Inflammatory macrophage (primary cell): ENCODE data around the gene TTLL12.
A peak's percentile ranks its signal among the peaks of the same experiment; 100 is the strongest.

Experiments used
- DNase-seq, 2 donors: peaks; one replicate each; pipeline ENCODE4 v3.0.0-alpha.2; 2020 to 2022
- total RNA-seq, 18 experiments: gene quantifications; one replicate each; lab custom pipeline; 2026; ENCODE audit warnings: mixed read lengths in 6 of 18, inconsistent platforms in 2 of 18; lab: John Stamatoyannopoulos, UW

The TTLL12 gene
- 19.5 to 78.4 (median 54.3) reads per million in 18 experiments for total RNA-seq

- peak; percentile 39 to 67 for DNase-seq
Measured at GRCh38 chr22:43186272-43187170, at the start of gene TTLL12. Gene TTLL12, minus strand, starts transcription at chr22:43187134. Its CDS starts 65 bp downstream, at chr22:43187069.

DNA sequence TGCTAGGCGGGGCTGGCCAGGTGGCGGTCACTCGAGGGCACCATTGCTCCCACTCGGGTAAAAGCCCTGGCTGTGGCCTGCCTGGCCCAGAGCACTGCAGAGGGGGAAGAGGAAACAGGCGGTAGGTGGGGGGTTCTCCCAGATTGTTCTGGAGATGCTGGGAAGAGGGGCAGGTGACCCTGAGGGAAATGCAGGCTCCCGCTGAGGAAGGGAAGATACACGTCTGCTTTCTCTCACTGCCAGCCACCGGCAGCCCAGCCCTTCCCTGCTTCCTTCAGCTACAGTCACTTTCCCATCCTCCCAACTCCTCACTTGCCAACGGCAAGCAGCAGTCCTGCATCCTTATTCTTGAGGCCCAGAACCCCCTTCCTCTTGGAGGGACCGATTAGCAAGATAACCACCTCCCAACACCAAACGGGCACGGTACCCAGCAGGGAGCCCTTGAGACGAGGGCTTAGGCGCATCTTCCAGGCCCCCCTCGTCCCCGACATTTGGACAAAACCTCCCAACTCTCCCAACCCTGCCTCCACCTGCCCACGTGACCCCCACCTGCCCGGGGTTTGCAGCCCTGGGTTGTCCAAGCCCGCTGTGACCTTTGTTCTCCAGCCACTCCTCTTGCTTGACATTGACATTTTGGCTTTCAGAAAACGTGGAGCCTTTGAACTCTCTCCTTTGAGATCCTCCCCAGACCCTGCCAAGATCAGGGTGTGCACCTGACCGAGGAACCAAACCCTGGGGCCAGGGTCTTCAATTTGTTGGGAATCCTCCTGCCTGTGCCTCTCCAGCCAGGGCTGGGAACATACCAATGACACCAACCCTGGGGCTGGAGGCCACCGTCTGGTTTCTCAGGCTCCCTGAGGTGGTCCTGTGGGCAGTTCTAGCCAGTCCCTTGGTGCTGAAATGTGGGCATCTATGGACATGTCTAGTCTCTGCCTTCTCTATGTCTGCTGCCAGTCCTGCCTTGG lies 48.8 kb upstream of the TTLL12 start:
- DNase-seq, result no peak

DNA sequence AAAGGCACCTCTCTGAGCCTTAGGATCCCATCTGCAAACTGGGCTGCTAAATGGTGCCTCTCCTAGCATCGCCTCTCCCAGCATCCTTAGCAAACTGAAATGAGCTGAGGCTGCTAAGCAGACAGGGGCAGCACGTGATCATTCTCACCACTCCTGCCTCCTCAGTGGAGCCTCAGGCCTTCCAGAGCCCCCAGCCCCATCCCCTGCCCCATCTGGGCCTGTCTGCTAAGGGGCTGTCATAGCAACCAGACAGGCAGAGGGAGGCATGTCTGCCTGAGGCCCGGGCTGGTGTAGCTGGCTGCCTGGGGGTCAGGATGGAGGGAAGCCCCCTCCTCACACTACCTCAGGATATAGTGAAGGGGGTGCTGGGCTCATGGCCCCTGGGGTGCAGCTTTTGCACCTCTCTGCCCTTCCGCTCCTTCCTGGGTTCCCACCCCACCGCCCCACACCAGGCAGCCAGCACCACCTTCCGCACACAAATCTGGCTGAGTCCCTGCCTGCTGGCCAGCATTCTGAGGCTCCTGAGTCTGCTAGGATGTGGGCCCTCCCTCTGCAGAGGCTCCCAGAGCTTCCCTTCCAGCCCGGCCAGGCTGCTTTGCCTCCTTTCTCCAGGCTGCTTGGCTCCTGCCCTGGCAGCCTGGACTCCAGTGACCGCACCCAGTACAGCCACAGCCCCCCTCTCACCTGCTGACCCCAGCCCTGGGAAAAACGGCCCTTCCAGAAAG lies 47.5 kb upstream of the TTLL12 start:
- DNase-seq, result no peak

DNA sequence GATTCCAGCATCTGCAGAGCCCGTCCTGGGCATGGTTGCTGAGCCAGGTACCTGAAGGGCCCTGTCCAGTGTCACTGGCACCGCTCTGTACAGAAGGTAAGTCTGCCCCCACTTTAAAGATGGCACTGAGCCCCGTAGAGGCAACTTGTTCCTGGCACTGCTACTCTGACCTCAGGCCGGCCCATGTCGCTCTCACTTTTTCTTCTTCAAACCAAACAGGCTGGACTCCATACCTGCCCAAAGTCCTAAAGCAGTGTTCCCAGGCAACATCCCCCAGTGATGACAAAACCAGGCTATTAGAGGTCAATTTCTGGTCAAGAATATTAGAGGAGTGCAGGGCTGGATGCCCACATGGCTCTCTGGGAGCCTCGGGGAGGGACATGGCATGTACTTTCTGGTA lies 46.6 kb upstream of the TTLL12 start:
- DNase-seq, result no peak

DNA sequence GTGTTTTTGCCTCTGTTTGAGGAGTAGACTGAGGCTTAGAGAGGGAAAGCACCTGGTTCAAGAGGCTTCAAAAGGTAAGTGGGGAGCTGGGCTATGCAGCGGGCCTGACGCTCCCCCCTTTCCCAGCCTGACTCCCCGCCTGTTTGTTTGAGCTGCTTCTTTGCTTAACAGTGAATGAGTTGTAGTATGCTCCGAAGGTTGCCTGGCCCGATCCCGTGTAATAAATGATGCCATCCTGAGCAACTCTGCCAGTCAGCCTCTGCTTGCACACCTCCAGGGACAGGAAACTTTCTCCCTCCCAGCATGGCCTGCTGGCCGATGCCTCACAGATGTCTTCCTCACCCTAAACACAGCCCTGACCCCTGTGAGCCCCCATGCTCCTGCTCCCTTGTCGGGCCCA lies 45.5 kb upstream of the TTLL12 start:
- no peak for DNase-seq

- no peak for DNase-seq
Measured at GRCh38 chr22:43231724-43232034, 44.7 kb upstream of the TTLL12 start.

DNA sequence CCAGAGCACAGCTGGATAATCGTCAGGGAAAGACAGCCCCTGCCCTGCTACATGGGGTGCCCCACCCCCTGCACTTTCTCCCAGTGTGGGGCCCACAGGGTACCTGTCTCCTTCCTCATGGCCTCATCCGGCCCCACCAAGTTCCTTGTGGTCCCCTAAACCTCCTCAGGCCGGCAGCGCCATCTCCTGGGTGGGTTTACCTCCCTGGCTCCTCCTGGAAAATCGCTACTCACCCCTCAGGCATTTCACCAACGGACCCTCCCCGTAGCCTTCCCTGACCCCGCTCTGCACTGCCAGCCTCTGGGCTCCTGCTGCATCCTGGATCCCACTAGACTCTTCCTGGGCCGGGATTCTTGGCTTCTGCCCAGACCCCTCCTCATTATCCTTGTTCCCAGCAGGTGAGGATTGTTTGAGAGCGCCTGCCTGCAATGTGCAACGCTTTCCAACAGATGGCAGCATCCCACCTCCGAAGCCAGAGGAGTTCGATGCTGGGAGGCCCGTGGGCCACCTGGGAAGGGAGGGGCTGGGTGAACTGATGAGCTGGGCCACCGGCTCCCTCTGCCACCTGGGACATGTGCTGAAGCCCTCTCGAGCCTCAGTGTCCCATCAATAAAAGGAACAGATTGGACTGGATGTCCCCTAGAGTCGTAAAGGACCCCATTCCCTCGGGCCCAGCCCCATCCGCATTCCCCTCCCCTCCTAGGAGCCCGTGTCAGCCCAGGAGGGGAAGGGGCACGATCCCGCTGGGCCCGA lies 44.2 kb upstream of the TTLL12 start:
- peak; percentile 15 to 49 for DNase-seq

DNA sequence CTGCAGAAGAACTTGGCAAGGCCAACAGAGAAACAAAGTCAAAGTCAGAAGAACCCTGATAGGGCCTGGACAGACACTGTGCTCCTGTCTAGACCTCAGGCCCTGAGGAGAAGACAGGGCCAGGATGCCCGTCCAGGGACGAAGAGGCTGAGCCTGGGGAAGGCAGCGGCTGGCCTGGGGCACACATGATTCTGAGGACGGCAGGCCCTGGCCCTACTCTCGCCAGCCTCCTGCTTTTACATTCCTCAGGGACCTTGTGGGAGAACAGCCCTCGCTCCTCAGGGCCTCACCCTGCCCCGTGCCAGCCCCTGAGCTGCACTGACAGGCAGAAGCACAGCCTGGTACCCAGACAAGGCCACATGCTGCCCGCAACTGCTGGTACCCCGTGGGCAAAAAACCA lies 43.6 kb upstream of the TTLL12 start:
- DNase-seq, result no peak

DNA sequence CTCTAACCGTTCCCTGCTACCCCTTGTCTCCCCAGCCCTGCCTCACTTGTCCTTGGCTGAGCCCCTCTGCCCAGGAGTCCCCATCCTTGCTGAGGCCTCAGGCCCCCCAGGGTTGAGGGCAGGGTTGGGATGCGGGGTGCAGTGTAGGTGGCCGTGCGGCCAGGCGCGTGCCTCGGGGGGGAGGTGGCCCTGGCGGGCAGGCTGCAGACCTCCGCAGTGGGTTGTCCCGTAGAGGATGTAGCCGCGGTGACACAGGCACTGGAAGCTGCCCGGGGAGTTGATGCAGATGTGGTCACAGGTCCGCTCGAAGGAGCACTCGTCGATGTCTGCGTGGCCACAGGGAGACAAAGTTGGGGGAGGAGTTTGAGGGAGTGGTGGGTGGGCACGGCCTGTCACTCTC lies 41.9 kb upstream of the TTLL12 start:
- DNase-seq, result no peak

DNA sequence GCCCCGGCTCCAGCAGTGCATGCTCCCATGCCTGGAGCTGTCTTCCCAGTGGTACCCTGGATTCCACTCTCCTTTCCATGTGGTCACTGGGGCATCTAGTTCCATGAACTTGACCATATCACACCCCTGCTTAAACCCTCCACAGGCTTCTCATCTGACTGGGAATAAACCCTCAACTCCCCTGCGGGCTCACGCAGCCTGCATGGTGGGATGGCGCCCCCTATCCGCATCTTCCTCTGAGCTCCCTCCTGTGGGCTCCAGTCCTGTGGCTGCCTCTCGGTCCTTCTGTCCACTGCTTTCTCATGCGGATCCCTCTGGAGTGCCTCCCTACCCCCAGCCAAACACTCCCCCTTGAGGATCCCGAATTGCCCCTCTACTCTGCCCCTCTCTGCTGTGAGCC lies 41.4 kb upstream of the TTLL12 start:
- DNase-seq, result peak; percentile 17 to 47

DNA sequence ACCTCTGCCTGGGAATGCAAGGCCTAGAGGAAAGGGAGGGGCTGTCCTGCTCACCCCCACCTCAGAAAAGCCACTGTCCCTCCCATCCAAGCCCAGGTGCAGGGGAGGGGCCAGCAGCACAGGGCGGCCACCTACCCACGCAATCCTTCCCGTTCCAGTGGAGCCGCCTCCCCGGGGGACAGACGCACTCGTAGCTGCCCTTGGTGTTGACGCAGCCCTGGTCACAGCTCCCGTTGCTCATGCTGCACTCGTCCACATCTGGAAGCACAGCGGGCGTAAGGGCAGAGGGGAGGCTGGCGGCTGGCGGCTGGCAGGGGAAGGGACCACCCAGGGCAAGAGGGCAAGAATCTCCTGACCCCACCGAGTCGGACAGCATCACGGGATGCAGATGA lies 40.3 kb upstream of the TTLL12 start:
- no peak for DNase-seq

DNA sequence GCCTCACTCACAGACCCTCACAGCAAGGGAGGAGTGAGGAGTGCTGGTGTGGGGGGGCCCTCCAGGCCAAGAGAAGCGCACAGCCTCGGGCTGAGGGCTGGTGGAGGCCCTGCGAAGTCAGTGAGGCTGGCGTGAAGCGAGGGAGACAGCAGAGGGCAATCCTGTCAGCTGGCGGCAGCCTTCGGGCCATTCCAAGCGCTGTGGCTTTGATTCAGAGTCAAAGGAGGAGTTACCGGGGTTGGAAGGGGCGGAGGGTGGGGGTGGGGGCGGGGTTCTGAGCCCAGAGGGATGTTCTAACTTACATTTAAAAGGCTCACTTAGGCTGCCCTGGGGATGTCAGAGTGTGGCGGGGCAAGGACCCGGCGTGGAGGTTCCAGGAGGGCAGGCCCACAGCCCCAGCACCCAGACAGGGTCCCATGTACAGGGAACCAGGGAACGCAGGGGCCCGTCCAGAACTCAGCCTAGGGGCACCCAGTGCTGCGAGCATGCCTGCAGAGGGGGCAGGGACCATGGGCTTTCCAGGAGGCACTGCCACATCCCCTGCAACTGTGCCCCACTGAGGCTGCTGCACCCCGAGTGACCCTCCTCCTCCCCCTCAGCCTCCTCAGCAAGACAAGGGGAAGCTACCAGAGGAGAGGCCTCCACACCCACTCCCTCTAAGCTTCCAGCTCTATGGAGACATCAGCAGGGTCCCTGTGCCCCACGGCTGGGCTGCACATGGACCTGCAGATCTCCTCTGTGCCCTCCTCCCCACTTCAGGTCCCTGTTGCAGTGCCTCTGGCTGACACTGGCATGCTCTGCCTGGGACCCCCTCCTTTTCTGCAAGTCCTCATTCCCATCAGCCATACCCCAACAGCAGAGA lies 39.7 kb upstream of the TTLL12 start:
- no peak for DNase-seq

DNA sequence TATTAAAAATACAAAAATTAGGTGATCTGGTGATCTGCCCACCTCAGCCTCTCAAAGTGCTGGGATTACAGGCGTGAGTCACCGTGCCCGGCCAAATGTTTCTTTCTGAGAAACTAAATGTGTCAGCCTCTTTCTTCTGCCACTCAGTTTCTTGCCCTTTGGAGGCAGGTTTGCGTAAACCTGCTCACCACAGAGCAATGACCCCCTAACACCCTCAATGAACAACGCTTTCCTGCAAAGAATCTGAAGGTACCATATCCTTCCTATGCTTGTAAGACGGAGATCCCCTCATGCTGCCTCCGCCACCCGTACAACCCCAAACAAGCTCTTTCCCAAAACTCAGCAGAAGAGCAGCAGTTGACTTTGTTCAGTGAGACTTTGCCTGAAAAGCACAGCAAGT lies 38.7 kb upstream of the TTLL12 start:
- DNase-seq, result no peak

- DNase-seq, result no peak
Measured at GRCh38 chr22:43222987-43223386, 36.1 kb upstream of the TTLL12 start.

DNA sequence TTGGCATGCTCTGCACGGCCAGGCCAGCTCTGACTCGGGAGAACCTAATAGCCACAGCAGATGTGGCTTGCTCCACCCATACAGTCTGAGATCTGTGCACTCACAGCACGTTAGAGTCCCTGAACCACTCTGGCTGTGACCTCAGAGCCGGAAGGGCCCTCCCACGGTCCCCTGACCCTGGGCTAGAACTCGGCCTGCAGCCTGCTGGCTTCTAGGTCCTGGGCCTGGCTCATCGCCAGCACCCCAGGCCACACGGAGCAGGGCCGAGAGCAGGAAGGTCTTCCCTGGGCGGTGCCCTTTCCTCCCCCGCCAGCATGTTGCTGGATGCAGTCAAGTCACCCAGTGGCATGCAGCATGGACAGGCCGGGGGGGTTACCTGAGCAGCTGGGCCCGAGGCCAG lies 35.3 kb upstream of the TTLL12 start:
- DNase-seq, result no peak

GRCh38 chr22:43220625-43221380 lies 33.9 kb upstream of the TTLL12 start:
- no peak for DNase-seq

DNA sequence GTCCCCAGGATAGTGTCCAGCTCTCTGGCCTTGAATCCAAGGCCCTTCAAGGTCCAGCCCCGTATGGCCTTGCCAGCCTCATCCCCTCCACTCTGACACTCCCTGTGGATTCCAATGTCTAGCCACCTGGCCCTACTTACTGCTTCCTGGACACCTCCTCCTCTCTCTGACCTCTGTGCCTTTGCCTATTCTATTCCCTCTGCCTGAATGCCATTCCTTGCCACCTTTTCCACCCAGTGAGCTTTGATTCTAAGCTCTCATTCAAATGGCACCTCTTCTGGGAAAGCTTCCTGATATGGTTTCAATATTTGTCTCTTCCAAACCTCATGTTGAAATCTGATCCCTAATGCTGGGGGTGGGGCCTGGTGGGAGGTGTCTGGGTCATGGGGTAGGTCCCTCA lies 31.9 kb upstream of the TTLL12 start:
- no peak for DNase-seq

DNA sequence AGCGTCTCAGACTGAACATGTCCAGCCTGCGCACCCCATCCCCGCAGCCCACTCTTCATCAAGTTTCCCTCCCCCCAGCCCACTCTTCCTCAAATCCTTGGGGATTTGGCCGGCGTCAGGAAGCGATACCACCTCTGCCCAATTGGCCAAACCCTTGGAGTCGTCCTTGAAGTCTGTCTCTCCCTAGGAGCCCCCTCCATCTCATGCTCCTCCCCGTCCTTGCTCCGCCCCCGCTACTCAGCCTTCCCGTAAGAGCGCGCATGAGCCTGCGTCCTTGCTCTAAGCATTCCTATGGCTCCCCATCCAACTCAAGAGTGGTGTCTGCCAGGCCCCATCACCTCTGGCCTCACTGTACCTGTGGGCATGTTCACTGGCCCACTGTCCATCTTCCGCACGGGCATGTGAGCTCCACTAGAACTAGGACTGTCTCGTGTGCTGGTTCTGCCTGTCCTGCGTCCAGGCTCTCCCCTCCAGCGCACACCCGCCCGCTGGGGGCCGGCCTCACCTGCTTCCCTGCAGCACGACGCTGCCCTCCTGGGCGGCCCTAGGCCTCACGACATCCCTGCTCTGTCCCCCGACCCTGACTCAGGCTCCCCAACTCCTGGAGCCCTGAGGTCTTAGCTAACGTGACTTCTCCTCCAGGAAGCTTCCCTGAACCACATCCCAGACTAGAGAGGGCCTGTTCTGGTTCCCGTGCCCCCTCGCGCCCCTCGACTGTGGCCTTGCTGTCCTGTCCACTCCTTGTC lies 30.5 kb upstream of the TTLL12 start:
- no peak for DNase-seq

- DNase-seq, result no peak
Measured at GRCh38 chr22:43216738-43217137, 29.8 kb upstream of the TTLL12 start.

DNA sequence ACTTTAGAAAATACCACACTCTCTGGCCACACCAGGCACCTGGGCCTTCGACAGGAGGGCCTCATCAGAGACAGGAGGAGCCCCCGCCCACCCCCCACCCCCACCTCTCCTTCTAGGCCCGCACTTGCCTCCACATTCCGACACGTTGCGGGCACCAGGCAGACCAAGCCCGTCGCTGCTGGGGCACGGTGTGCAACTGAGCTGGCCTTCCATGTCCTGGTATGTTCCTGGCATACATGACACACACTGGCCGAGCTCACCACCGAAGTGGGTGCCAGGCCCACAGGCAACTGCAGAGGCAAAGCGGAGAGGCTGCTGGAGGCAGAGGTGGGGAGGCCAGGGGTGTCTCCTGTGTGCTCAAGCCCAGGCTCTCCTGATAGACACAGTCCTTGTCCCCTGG lies 27.0 kb upstream of the TTLL12 start:
- DNase-seq, result no peak
